H1 (cell line): ENCODE data around the gene THEMIS. TPM values are rescaled to one million over a fixed set of nuclear protein-coding genes. Genes with fewer than 3 reads are reported as not detected.

ENCODE experiments used
- CTCF ChIA-PET: fragments of 300-600 bp; sonication (Branson Sonifier 250); formaldehyde crosslinking; loops from one replicate; lab custom pipeline; 2021; ENCODE audit not compliant: partially characterized antibody; lab: Charles Lee
- POLR2A ChIA-PET: fragments of 300-600 bp; sonication (Branson Sonifier 250); formaldehyde crosslinking; loops from one replicate; lab custom pipeline; 2021; ENCODE audit warnings: inconsistent platforms; ENCODE audit not compliant: partially characterized antibody; lab: Charles Lee
- DNase-seq, 2 experiments: peaks; one replicate each; pipeline versions ENCODE4 v3.0.0 to v3.0.0-alpha.2; 2010 to 2022; ENCODE audit warnings: low spot score in 2 of 2, low read depth in 1 of 2, mixed read lengths in 1 of 2
- FAIRE-seq: peaks from 2 replicates; lab custom pipeline; 2011; peaks lifted over from hg19 to GRCh38; lab: Jason Lieb, UNC
- H2AFZ ChIP-seq: 2 replicates; pipeline ENCODE4 v1.8.1; 2012; ENCODE audit warnings: low read length, inconsistent platforms
- H2AK5ac ChIP-seq: 2 replicates; pipeline ENCODE4 v1.6.1; 2013; ENCODE audit warnings: low read depth, low read length
- H2BK120ac ChIP-seq: replicated peaks from 2 replicates; pipeline ENCODE3; 2013; ENCODE audit warnings: low read depth, low read length, inconsistent platforms
- H2BK12ac ChIP-seq: 2 replicates; pipeline ENCODE4 v1.6.1; 2013; ENCODE audit warnings: low read depth, low read length
- H2BK15ac ChIP-seq: 2 replicates; pipeline ENCODE4 v1.6.1; 2013; ENCODE audit warnings: low read length
- H2BK20ac ChIP-seq: 2 replicates; pipeline ENCODE4 v1.6.1; 2013; ENCODE audit warnings: low read length
- H2BK5ac ChIP-seq: 2 replicates; pipeline ENCODE4 v1.6.1; 2013; ENCODE audit warnings: low read depth, low read length
- H3K14ac ChIP-seq: 2 replicates; pipeline ENCODE4 v1.6.1; 2013; ENCODE audit warnings: inconsistent platforms; ENCODE audit not compliant: insufficient read length
- H3K18ac ChIP-seq: 2 replicates; pipeline ENCODE4 v1.6.1; 2013; ENCODE audit warnings: low read length; ENCODE audit errors: extremely low read depth
- H3K23ac ChIP-seq: 2 replicates; pipeline ENCODE4 v1.6.1; 2013; ENCODE audit warnings: inconsistent platforms; ENCODE audit not compliant: insufficient read length
- H3K23me2 ChIP-seq: 2 replicates; pipeline ENCODE4 v1.6.1; 2013; ENCODE audit warnings: low read depth, low read length
- H3K27ac ChIP-seq: 2 replicates; pipeline ENCODE4 v1.6.1; 2011; ENCODE audit warnings: low read depth, low read length, inconsistent platforms
- H3K27me3 ChIP-seq, 4 experiments: replicated peaks in 1 of 4; 1 replicate in 1 of 4; 2 replicates in 3 of 4; pipeline versions ENCODE4 v1.6.1 to v1.8.1; 2011 to 2013; ENCODE audit warnings: low read length in 3 of 4, mild to moderate bottlenecking in 3 of 4, inconsistent platforms in 2 of 4, mixed read lengths in 2 of 4, moderate library complexity in 1 of 4; ENCODE audit not compliant: control insufficient read depth in 3 of 4, insufficient read depth in 3 of 4; ENCODE audit errors: extremely low read depth in 1 of 4
- H3K36me3 ChIP-seq, 4 experiments: 2 replicates each; pipeline versions ENCODE4 v1.6.1 to v1.8.1; 2011 to 2013; ENCODE audit warnings: mild to moderate bottlenecking in 4 of 4, low read length in 3 of 4, moderate library complexity in 2 of 4, control low read depth in 1 of 4, inconsistent platforms in 1 of 4; ENCODE audit not compliant: insufficient read depth in 4 of 4, control insufficient read depth in 2 of 4
- H3K4ac ChIP-seq: replicated peaks from 2 replicates; pipeline ENCODE3; 2013; ENCODE audit warnings: low read length, low read depth, mixed read lengths, inconsistent platforms; ENCODE audit not compliant: insufficient read length
- H3K4me1 ChIP-seq, 4 experiments: replicated peaks in 1 of 4; 1 replicate in 1 of 4; 2 replicates in 3 of 4; pipeline versions ENCODE4 v1.6.1 to v1.8.1; 2011 to 2013; ENCODE audit warnings: low read length in 3 of 4, inconsistent platforms in 2 of 4, mixed read lengths in 1 of 4; ENCODE audit not compliant: insufficient read depth in 4 of 4, control insufficient read depth in 3 of 4
- H3K4me2 ChIP-seq, 2 experiments: 2 replicates each; pipeline versions ENCODE4 v1.6.1 to v1.8.1; 2011 to 2013; ENCODE audit warnings: low read depth in 2 of 2, low read length in 2 of 2, control low read depth in 1 of 2, inconsistent platforms in 1 of 2, mild to moderate bottlenecking in 1 of 2; ENCODE audit not compliant: insufficient read depth in 1 of 2
- H3K4me3 ChIP-seq, 4 experiments: fragments of 200-600, 300-600 bp in 1 of 4; sonication (generic), shearing (Covaris generic), sonication (Bioruptor Twin) in 1 of 4; 2 replicates each; pipeline versions ENCODE4 v1.5.1 to v1.8.1; 2011 to 2016; ENCODE audit warnings: low read length in 4 of 4, low read depth in 3 of 4, control low read depth in 2 of 4, inconsistent platforms in 2 of 4, mild to moderate bottlenecking in 2 of 4, mixed read lengths in 1 of 4, moderate library complexity in 1 of 4; ENCODE audit not compliant: insufficient read depth in 2 of 4; ENCODE audit errors: extremely low read depth in 1 of 4
- H3K56ac ChIP-seq: replicated peaks from 2 replicates; pipeline ENCODE3; 2013; ENCODE audit warnings: low read depth, mild to moderate bottlenecking, mixed read lengths, low read length, inconsistent platforms; ENCODE audit not compliant: insufficient read length
- H3K79me1 ChIP-seq: 2 replicates; pipeline ENCODE4 v1.6.1; 2013; ENCODE audit warnings: low read depth, low read length, control low read depth
- H3K79me2 ChIP-seq, 2 experiments: 2 replicates each; pipeline versions ENCODE4 v1.6.1 to v1.8.1; 2012 to 2013; ENCODE audit warnings: low read length in 2 of 2, mild to moderate bottlenecking in 2 of 2, inconsistent platforms in 1 of 2; ENCODE audit not compliant: insufficient read depth in 2 of 2, control insufficient read depth in 1 of 2
- H3K9ac ChIP-seq, 4 experiments: replicated peaks in 1 of 4; 1 replicate in 1 of 4; 2 replicates in 3 of 4; pipeline versions ENCODE4 v1.6.1 to v1.8.1; 2011 to 2013; ENCODE audit warnings: low read depth in 3 of 4, low read length in 3 of 4, control low read depth in 2 of 4, mild to moderate bottlenecking in 2 of 4, moderate library complexity in 2 of 4, inconsistent platforms in 1 of 4; ENCODE audit errors: extremely low read depth in 1 of 4
- H3K9me3 ChIP-seq, 2 experiments: 2 replicates each; pipeline versions ENCODE4 v1.6.1 to v1.8.1; 2012 to 2013; ENCODE audit warnings: mild to moderate bottlenecking in 2 of 2, moderate library complexity in 2 of 2, control low read depth in 1 of 2, inconsistent platforms in 1 of 2, low read depth in 1 of 2, low read length in 1 of 2, mixed read lengths in 1 of 2; ENCODE audit not compliant: insufficient read depth in 2 of 2
- H4K20me1 ChIP-seq, 2 experiments: replicated peaks in 1 of 2; 2 replicates each; pipeline versions ENCODE3 to v1.8.1; 2011 to 2013; ENCODE audit warnings: inconsistent platforms in 2 of 2, low read length in 2 of 2, mild to moderate bottlenecking in 1 of 2; ENCODE audit not compliant: insufficient read depth in 2 of 2, control insufficient read depth in 1 of 2
- H4K5ac ChIP-seq: 2 replicates; pipeline ENCODE4 v1.6.1; 2013; ENCODE audit warnings: low read length, low read depth, mixed read lengths, inconsistent platforms; ENCODE audit not compliant: insufficient read length
- H4K8ac ChIP-seq: 2 replicates; pipeline ENCODE4 v1.8.0; 2013; ENCODE audit warnings: mild to moderate bottlenecking, moderate library complexity, low read length, inconsistent platforms; ENCODE audit not compliant: insufficient read depth; ENCODE audit errors: extremely low read depth
- H4K91ac ChIP-seq: replicated peaks from 2 replicates; pipeline ENCODE3; 2013; ENCODE audit warnings: low read length, mixed read lengths, inconsistent platforms; ENCODE audit not compliant: insufficient read length
- GABPA ChIP-seq: IDR thresholded peaks from 2 replicates; pipeline ENCODE4 v1.6.1; 2011; ENCODE audit warnings: mild to moderate bottlenecking, low read length, moderate library complexity, borderline replicate concordance; ENCODE audit not compliant: insufficient read depth
- PHF8 ChIP-seq: fragments of 200-600 bp; sonication (generic); conservative IDR thresholded peaks from 2 replicates; pipeline ENCODE4 v1.7.1; 2012; ENCODE audit warnings: low read depth, mild to moderate bottlenecking, inconsistent platforms, low read length, moderate library complexity
- SAP30 ChIP-seq: fragments of 300-600 bp; sonication (generic); IDR thresholded peaks from 2 replicates; pipeline ENCODE4 v1.7.1; 2012; ENCODE audit warnings: low read length, moderate library complexity, mild to moderate bottlenecking, inconsistent platforms; ENCODE audit not compliant: insufficient read depth, insufficient replicate concordance
- TAF1 ChIP-seq: IDR thresholded peaks from 2 replicates; pipeline ENCODE4 v1.6.1; 2011; ENCODE audit warnings: mild to moderate bottlenecking, low read depth, low read length
- polyA plus RNA-seq, 7 experiments: library from polyadenylated mRNA; depleted of rRNA in 3 of 7; stranded (reverse) in 5 of 7; unstranded in 2 of 7; fragments of >200 nt in 5 of 7; fragments of 200-250 nt in 2 of 7; gene quantifications; 1 replicate in 5 of 7; 2 replicates in 1 of 7; 4 replicates in 1 of 7; pipeline versions ENCODE4 v1.2.1 to v1.2.3, GENCODE V29; 2011 to 2013; ENCODE audit warnings: missing spikeins in 2 of 7, mixed read lengths in 2 of 7
- total RNA-seq: library from RNA; stranded (reverse); fragmentation: NEBNext Ultra II Directional; extraction: Animal tissue kit (Norgen Biotek cat#: 25700); gene quantifications from 2 replicates; pipeline ENCODE4 v1.2.1, GENCODE V29; 2021

The THEMIS gene
- total and polyA plus RNA-seq, 2 of the 8 experiments (the other 6 are each of a cell fraction or from before 2014, with no cell fraction given) = not detected

GRCh38 chr6:127880429-127880828, 20.4 kb downstream of the THEMIS start:
- no peak overlapping the region for H4K91ac ChIP-seq
- ChIA-PET POLR2A (no interaction called here), CTCF (interaction anchor here (0.7 to 3.0 kb wide), 2 partner anchors 25 to 310 kb away, joined by 3 to 8 read pairs; no protein-coding TSS in a partner anchor)
- no peak overlapping the region for H2AFZ ChIP-seq
- no peaks in the 10 kb centered on the region; a peak in 3 of 7 replicates for H3K4me1 ChIP-seq
- H3K27ac ChIP-seq = no peak overlapping the region
- no peaks in the 10 kb centered on the region for H3K79me2 ChIP-seq
- no peak for FAIRE-seq
- no peaks in the 10 kb centered on the region for H4K20me1 ChIP-seq
- H4K5ac ChIP-seq = no peak overlapping the region
- no peaks in the 10 kb centered on the region for H3K36me3 ChIP-seq
- TF ChIP-seq PHF8 (no peak), SAP30 (no peak), GABPA (no peak), TAF1 (no peak)
- no peak overlapping the region for H2BK5ac ChIP-seq
- no peak overlapping the region for H2BK12ac ChIP-seq
- H3K9me3 ChIP-seq = no peaks in the 10 kb centered on the region
- H3K18ac ChIP-seq = no peak overlapping the region
- H3K4me2 ChIP-seq = no peak overlapping the region; a peak in 1 of 4 replicates
- H3K4me3 ChIP-seq = no peak overlapping the region
- H2AK5ac ChIP-seq = no peak overlapping the region
- no peak overlapping the region for H3K4ac ChIP-seq
- H2BK15ac ChIP-seq = no peak overlapping the region
- no peak overlapping the region for H2BK120ac ChIP-seq
- no peak for DNase-seq
- no peaks in the 10 kb centered on the region for H3K79me1 ChIP-seq
- no peak overlapping the region for H2BK20ac ChIP-seq
- no peak overlapping the region for H3K56ac ChIP-seq
- H3K27me3 ChIP-seq = no peaks in the 10 kb centered on the region
- no peak overlapping the region for H3K23ac ChIP-seq
- H3K9ac ChIP-seq = no peak overlapping the region
- no peak overlapping the region for H4K8ac ChIP-seq
- no peak overlapping the region for H3K14ac ChIP-seq
- no peaks in the 10 kb centered on the region for H3K23me2 ChIP-seq
